Thyroid gland (tissue), 4 donors: ENCODE data around the gene POLN.

Experiments
- CTCF ChIP-seq, 6 experiments: fragments of 200-600 bp in 3 of 6; fragments of 450-650 bp in 3 of 6; sonication (generic) in 3 of 6; IDR thresholded peaks; one replicate each; pipeline ENCODE4 v1.5.1; 2016 to 2019; ENCODE audit warnings: antibody characterized with exemption in 6 of 6, mild to moderate bottlenecking in 2 of 6, inconsistent platforms in 1 of 6, moderate library complexity in 1 of 6
- POLR2A ChIP-seq, 2 donors: fragments of 450-650 bp; IDR thresholded peaks; one replicate each; pipeline ENCODE4 v1.6.1; 2017; ENCODE audit warnings: antibody characterized with exemption in 2 of 2, mild to moderate bottlenecking in 2 of 2, moderate library complexity in 1 of 2

- TF ChIP-seq CTCF (IDR thresholded peaks at IDR 0.05) (no peak), POLR2A (IDR thresholded peaks at IDR 0.05) (no peak)
Observed at GRCh38 chr4:2231082-2231481, 10.8 kb downstream of the POLN start.
